ENCODE results near the gene MYBPC3. TPM values are rescaled to one million over a fixed set of nuclear protein-coding genes. Genes with fewer than 3 reads are reported as not detected.

The MYBPC3 gene
- not detected for total RNA-seq

DNA sequence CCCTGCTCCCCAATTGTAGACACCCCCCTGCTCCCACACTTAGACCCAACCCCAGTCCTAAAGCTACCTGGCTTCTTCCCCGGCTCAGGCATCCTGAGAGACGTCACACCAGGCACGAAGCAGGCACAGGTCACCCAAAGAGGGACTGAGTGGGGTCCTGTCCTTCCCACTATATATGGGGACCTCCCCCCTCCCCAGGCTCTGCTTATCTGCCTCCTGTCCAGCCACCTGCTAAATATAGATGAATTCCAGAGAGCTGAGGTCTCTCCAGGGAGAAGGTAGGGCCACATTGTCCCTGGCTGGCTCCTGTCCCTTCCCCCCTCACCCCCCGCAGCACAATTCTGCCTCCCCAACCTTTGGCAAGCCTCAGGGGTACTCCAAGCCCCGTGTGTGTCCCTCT is at the start of gene MYBPC3:
Gene MYBPC3, minus strand, starts transcription at position 147 of the 400 bp plus-strand sequence. Its CDS starts 55 bp downstream, at position 92.
- no peak for DNase-seq

DNA sequence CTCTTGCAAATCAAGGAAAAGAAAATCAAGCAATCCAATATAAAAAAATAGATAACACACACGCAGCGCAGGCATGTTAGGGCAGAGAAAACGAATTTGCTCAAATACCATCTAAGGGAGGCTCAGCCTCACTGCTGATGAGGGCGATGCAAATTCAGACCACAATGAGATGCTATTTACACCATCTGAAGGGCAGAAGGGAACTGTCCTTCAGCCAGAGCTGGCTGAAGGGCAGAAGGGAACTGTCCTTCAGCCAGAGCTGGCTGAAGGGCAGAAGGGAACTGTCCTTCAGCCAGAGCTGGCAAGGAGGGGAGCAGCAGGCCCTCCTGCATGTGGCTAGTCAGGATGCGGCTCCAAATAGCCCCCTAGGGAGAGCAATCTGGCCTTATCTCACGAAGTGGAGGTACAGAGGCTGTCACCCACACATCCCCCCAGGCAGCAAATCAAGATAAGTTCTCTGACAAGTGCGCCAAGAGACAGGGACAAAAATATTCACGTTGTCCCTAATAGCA is 48.3 kb upstream of the MYBPC3 start:
- DNase-seq: no peak

DNA sequence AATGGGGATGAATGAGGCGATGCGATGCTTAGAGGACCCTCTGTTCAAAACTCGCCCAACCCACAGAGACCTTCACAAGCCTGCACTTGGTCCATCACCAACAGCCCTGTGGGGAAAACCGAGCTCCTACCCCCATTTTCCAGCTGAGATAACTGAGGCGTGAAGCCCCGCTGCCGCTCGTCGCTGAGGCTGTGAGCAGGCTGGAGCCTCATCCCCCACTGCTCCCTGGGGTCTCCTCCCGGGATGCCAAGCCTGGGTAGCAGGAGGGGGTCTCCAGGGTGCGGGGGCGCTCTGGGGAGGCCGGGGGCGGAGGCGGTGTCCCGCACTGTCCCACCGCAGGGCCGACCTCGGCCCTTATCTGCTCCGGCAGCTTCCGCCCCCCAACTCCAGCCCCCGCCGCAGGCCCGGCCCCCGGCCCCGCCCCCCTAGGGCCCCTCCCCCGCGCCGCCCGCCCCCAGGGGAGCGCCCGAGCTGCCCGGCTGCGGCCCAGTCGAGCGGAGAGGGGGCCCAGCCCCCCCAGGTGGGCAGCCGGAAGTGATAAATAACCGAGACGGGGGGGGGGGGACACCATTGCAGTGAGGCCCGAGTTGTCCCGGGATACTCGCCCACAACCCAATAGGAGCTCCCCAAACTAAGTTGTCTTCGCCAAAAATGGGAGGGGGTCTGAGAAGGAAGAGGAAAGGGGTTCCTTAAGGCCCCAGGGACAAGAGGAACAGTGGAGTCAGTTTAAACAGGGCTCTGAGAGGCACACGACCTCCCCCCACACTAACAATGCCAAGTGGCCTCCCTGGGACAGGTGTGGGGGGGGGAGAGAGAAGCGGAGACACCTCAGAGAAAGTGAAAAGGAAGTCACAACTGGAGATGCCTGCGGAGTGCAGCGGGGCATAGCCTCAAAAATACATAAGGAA is 47.6 kb upstream of the MYBPC3 start:
- DNase-seq: peak; percentile 44

DNA sequence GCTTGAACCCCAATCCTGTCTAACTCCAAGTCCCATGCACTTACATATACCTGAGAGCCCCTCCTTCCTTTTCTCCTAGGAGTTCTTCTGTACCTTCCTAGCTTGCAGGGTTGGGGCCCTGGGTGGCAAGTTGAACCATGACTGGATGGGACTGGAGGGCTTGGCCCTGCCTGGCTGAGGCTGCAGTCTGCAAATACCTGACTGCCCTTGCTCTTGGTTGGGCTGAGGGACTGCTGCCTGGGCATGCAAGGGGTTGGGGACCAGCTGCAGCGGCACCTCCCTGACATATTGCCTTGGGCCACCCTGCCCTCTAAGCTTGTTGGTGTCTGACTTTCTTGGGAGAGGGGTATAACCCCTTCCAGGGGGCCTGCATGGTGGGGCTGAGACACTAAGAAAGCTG is 46.0 kb upstream of the MYBPC3 start:
- DNase-seq: no peak

DNA sequence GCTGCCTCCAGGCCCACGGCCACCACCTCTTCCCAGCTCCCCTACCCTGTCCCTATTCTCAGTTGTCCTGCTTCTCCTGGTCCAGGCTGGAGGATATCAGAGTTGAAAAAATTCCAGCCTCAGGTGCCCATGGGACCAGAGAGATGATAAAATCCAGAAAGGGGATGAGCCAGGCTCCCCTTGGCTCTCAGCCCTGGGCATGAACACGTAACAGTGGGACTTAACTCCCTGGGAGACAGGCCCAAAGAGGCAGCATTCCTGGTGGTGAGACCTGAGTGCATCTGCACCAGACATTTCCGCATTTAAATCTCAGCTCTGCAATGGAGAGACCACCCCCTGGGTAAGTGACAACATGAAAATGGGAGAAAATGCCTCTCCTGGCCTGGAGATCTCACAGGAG is 45.5 kb upstream of the MYBPC3 start:
- DNase-seq: no peak

DNA sequence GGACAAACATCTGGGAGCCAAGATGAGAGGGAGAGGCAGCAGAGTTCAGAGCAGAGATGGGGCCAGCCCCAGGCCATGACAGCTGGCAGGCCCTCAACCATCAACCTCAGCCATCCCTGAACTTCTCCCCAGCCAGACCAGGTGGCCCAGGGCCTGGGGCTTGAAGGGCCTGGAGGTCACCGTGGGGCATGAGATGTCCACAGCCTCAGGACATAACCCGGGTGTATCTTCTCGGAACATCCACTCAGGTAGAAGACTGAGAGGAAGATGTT is 43.5 kb upstream of the MYBPC3 start:
- DNase-seq: no peak

DNA sequence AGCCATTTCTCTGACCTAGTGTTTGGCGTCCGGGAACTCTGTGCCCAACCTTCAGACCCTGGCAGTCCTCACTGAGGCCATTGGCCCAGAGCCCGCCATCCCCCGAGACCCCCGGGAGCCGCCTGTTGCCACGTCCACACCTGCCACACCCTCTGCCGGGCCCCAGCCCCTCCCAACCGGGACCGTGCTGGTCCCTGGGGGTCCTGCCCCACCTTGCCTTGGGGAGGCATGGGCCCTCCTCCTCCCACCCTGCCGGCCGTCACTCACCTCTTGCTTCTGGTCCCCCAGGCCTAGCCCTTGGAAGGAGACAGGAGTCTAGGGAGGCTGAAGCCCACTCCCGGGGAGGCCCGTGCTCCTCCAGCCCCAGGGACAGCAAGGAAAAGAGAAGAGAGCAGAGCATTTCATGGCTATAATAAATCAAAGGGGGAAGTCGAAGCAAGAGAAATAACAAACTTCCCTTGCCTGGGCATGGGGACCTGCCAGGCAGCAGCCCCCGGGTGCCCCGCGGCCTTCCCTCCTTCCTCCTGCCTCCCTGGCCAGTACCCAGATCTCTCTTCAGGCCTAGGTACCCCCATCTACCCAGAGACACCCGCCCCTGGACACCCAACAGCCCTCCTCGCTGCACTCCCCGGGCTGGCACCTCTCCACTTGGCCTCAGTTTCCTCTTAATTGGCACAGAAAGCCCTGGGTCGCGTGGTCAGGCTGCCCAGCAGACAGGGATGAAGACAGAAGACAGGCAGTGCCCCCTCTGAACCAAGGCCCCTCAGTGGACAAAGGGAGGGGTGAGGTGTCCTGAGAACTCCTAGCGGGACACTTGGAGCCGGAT is 42.9 kb upstream of the MYBPC3 start:
- DNase-seq: no peak

DNA sequence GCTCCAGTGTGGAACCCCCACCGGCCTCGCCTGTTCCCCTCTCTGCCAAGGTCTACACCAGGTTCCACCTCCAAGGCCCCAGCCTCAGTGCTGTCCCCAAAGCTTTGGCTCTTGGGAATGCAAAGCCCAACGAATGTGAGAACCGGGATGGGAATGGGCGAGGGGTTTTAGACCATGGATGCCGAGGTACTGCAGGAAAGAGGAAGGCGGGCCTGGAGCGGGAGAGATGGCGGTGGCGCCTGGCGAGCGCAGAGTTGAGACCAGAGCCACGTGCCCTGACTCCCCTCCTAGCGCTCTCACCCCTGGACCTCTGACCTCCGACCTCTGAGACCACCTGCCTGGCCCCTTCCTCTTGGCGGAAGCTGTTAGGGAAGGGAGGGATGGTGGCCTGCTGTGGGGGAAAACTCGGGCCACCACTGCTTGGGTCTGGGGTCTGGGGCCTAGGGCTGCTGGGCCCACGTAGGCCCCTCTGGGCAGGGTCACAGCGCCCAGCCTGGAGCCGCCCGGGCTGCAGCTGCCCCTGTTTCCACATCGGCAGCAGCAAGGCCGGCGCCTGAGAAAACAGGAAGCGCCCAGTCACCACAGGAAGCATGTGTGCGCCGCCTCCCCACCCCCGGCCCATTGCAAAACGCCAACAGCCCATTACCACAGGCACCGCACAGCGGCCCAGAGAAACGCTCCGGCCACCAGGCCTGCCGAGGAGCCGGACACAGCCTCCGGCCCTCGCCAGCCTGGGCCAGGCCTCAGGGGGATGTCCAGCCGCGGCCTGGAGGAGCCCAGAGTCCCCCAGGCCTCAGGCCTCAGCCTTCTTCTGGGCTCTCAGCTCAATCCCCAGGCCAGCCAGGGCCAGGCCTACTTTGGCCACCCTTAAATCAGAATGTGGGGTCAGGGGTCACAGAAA is 42.1 kb upstream of the MYBPC3 start:
- no peak for DNase-seq

DNA sequence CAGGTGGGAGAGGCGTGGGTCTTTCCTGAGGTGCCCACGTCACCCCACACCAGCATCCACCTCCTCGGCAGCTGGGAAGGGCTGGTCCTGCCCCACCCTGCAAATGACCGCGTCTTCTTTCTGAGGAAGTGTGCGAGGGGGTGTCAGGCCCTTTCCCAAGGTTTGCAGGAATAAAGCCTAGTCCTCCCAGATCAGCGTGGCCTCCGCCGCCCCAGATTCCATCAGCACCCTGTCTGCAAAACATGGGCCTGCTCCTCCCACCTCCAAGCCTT is 41.5 kb upstream of the MYBPC3 start:
- no peak for DNase-seq

DNA sequence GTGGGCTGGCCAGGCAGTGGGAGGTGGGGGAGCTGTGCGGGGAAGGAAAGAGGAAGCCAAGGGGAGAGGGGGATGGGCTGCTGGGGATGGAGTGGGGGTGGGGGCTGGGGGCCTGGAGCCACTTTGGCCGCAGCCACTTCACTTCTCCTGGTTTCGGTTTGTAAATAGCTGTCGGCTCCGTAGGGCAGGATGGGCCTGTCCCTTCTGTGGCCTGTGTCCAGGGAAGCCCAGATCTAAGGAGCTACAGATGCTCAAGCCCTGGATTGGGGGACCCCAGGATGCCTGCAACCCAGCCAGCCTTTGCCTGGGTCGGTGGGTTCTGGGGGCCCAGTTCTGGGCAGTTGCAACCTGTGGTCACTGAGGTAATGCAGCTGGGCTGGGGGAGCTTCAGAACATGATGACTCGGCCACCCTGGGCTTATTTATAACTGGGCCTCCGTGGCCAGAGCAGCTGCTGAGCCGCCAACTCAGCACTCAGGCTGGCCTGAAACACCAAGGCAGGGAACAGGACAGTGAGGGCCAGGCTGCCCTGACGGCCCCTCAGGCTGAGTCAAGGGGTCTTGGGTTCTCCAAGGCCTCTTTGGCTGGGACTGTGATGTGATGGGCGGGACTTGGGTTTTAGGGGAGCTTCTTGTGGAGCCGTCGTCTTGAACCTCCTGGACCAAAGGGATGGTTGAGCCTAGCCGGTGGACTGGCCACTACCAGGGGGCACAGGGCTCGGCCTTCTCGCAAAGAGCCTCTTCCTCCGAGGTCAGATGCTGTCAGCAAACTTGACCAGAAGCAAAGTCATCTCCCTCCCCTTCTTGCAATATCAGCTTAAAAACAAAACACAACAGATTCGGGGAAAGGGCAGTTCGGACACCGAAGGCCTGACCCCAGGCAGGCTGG is 40.9 kb upstream of the MYBPC3 start:
- peak; percentile 57 for DNase-seq

DNA sequence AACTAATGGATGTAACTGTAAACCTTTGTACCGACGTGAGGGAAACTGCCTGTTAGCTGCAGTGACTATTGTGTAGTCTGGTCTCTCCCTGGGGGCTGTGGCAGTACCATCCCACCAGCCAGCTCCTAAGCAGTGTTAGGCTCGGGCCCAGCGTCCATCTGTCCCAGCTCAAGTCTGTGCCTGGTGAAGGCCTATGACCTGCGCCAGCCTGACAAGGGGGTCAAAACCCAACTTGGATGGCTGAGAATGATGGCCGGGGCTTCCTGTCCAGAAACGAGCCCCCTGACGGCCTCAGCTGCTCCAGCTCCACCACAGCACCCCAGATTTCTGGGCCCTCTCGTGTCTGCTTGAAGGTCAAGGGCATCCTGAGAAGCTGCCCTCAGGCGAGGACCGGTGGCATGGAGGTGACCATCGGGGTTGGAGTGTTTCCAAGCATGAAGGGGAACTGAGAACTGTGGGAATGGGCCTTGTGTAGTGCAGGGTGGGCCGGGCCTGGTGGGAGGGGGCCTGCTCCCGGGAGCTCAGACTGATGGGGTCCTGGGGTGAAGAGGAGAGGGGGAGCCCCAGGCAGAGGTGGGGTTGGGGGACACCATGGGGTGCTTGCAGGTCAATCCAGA is 40.2 kb upstream of the MYBPC3 start:
- no peak for DNase-seq

DNA sequence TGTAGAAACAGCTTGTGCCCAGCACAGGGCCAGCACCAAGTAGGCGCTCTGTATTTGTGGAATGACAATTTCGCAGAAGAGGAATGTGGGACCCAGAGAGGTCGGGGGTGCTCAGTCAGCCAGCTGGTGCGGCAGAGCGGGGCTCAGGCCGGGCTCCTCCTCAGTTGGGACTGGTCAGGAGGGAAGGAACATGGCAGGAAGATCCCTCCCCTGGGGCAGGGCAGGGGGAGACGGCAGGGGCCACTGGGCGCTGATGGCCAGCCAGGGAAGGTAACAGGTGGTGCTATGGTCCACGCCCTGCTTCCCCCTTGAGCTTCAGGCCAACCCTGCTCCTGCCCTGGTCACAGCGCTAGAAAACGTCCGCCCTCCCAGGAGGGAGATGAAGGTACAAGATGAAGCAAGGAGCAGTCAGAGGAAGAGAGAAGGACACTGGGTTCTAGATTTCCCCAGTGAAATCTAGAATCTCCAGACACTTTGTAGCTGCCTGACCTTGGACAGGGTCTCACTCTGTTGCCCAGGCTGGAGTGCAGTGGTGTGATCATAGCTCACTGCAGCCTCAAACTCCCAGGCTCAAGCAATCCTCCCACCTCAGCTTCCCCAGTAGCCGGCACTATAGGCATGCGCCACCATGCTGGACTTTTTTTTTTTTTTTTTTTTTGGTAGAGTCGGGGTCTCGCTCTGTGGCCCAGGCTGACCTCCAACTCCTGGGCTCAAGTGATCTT is 39.4 kb upstream of the MYBPC3 start:
- DNase-seq: no peak

DNA sequence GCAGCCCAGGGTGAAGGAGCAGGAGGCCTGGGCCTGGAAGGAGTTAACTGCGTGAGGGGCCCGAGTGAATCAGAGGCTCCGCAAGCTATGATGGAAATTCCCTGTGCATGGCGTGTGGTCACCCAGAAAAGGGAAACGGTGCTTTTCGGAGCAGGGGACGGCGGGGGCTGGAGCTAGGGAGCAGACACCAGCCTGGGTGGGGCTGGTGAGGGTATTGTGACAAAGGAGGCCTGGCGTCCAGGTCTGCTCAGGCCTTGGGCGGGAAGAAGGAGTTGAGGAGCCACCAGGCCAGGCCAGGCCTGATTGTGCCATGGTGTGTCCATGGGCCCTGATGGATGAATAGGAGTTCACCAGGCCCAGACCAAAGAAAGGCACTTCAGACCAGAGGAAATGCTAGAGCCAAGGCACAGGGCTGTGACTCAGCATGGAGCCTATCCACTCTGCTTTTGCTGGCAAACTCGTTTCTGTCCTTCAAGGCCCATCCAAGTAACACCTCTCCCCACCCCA is 38.6 kb upstream of the MYBPC3 start:
- no peak for DNase-seq

DNA sequence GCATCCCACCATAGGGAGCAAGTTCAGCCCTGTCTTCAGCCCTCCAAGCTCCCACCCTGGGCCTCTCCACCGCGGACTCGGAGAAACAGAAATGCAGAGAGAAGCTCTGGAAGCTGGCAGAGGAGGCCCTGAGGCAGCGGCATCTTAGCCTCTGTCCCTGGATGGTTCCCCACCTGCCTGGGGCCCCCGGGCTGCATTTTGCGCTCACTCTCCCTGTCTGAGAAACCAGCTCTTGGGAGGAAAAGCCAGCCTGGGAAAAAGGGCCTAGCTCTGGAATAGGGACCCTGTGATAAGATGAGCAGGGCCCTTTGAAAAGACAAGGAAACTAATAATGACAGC is 37.9 kb upstream of the MYBPC3 start:
- no peak for DNase-seq

DNA sequence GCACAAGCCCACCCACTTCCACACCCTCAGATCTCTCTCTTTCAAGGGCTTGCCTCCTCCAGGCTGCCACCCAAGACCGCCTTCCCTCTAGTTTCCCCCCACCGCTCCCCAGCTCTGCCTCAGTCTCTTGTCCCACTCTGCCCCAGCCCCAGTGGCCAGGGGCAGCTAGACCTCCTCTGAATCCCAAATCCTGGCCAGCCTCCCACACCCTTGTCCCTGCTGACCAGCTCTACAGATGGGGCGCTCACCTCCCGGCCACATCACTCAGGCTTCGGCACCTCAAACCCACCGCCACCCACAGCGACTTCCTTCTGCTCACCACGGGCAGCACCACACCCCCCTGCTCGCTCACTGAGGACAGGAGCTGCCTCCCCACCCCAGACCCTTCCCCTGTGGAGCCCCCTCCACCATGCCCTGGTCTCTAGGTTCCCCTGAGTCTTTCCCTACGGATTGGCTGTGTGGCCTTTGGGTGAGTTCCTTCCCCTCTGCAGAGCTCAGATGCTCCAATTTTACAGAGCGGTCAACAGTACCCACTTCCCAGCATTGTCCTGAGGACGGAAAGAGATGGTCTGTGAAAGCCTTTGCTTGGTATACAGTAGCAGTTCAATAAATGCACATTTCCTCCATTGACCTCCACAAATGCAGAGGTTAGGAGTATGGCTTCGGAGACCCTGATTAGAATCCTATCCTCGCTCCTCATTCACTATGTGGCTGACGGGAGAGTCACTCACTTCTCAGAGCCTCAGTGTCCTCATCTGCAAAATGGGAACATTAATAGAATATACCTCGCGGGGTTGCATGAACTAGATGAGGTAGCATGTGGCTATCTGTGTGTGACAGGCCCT is 37.3 kb upstream of the MYBPC3 start:
- DNase-seq: no peak

DNA sequence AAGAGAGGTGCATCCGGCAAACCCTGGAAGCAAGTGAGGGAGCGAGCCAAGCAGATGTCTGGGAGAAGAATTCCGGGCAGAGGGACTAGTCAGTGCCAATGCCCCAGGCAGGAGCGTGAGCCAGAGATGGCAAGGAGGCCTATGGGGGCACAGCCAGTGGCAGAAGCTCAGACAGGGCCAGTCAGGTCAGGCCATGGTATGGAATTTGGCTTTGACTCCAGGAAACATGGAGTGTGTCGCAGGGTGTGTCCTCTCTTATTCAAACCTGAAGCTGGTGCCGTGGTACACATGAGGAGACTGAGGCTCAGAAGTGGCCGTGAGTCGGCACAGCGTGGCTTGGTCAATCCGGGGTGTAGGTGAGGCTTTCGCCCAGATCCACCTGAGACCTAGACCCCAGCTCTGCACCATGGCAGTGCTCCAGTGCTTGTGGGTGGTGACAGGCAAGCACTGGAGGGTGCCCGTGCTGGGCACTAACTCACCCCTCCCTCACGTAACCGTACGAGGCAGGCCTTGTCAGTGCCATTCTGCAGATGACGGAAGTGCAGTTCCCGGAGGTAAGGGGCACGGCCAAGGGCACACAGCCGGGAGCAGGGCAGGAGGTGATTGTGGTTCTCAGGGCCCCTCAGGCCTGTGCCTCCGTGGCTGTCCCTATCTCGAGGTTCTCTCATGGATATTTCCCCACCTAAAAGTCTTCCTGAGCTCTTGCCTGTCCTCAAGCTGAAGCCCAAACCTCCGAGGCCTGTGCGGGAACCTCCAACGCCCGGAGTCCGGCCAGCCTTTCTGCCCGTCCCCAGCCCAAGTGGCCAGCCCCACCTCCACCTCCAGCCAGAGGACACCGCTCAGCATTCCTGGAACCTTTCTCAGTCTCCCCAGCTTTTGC is 36.4 kb upstream of the MYBPC3 start:
- no peak for DNase-seq

DNA sequence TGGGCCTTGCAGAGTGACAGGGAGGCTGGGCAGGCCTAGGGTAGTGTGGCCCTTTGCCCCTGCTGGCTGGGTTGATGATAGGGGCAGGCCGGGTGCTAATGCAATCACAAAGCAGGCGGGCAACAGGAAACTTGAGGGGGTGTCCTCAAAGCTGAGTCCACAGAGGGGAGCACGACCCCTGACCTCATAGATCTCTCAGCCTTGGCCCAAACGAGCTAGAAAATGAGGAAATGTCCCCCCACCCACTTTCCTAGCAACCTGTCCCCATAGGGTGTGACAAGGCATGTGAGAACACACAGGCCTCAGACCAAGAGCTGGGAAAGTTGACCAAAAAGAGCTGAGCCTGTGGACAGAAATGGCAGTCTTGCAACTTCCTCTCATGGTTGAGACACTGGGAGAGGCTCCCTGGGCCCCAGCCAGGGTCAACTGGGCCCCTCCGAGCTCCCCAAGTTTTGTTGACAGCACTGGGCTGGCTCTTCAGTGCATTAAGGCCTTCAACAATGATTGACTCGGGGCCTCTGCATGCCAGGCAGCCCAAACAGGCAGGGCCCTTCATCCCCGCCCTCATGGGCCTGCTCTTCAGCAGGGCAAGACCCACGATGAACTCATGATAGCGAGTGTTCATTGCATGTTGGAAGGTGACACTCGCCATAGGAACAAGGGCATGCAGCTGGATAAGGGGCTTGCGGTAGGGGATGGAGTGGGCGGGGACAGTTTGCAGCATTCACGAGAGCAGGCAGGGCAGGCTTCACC is 35.6 kb upstream of the MYBPC3 start:
- DNase-seq: no peak

DNA sequence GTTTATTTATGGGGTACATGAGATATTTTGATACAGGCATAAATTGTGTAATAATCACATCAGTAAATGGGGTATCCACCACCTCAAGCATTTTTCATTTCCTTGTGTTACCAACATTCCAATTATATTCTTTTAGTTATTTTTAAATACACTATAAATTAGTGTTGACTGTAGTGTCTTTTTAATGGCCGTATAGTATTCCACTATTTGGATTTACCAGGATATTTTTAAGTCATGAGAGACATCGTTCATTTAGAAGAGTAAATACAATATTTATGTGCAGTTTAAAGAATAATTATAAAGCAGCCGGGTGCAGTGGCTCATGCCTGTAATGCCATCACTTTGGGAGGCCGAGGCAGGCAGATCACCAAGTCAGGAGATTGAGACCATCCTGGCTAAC is 32.0 kb upstream of the MYBPC3 start:
- DNase-seq: no peak
